T47D (cell line): ENCODE results near the gene ZNF445.
"Not testable (repeated sequence)": the region's sequence is repeated elsewhere in the genome, so short reads cannot be mapped to it uniquely, and the experiment has no call there.

Experiments
- DNase-seq, 2 experiments: peaks; one replicate each; pipeline versions ENCODE4 v3.0.0 to v3.0.0-alpha.2; 2011 to 2012; ENCODE audit warnings: low read depth in 1 of 2, low spot score in 1 of 2
- JUND ChIP-seq: IDR thresholded peaks from 2 replicates; pipeline ENCODE4 v1.6.1; 2012; ENCODE audit warnings: low read depth
- in situ Hi-C: cut with HindIII; loops from 2 replicates; pipeline ENCODE4 v1.10.0; 2016; ENCODE audit warnings: low sequenced_read_pairs, low pct_unique_long_range_greater_than_20kb

ZNF445 gene

DNA sequence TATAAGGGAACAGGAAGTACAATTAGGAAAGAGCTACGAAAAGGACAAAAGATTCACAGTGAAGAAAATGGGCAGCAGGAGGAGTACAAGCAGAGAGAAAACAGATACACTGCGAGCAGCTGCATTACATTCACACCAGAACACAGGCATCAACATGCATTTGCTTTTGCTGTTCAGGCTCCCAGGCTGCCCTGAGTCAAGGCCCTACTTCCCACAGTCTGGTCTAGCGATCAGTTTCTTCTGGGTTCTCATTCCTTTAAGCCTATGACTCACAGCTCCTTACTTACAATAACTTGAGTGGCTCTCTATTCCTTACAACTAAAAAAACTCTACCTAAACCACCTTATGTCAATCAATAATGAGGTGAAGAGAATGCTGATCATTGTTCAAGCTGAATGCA lies 24.5 kb upstream of the ZNF445 start:
- DNase-seq = no peak
- in situ Hi-C loops = no loop called here
- TF ChIP-seq JUND = no peak

DNA sequence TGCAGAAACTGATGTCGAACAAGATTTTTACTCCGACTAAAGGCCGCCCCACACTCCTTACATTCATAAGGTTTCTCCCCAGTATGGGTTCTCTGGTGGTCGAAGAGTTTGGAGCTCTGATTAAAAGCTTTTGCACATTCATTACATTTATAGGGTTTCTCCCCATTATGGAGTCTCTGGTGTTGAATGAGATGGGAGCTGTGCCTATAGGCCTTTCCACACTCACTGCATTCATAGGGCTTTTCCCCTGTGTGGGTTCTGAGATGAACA lies 22.4 kb upstream of the ZNF445 start:
- DNase-seq, in situ Hi-C loops: not testable (repeated sequence)

DNA sequence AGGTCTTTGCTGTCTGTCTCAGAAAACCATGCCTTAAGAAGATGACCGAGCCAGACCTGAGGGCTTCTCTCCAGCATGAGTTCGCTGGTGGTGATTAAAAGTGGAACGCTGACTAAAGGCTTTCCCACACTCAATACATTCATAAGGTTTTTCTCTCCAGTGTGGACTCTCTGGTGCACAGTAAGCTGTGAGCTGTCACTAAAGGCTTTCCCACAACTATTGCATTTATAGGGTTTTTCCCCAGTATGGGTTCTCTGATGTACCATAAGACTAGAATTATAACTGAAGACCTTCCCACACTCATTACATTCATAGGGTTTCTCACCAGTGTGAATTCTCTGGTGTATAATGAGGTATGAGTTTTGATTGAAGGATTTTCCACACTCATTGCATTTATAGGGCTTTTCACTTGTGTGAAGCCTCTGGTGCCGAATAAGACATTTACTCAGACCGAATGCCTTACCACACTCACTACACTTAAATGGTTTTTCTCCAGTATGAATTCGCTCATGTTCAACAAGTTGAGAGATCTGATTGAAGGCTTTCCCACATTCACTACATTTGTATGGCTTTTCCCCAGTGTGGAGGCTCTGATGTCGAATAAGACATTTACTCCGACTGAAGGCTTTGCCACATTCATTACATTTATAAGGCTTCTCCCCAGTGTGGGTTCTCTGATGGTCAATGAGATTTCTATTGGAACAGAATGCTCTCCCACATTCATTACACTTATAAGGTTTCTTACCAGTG lies 21.9 kb upstream of the ZNF445 start:
- no peak for TF ChIP-seq JUND
- in situ Hi-C loops = no loop called here
- DNase-seq = no peak

DNA sequence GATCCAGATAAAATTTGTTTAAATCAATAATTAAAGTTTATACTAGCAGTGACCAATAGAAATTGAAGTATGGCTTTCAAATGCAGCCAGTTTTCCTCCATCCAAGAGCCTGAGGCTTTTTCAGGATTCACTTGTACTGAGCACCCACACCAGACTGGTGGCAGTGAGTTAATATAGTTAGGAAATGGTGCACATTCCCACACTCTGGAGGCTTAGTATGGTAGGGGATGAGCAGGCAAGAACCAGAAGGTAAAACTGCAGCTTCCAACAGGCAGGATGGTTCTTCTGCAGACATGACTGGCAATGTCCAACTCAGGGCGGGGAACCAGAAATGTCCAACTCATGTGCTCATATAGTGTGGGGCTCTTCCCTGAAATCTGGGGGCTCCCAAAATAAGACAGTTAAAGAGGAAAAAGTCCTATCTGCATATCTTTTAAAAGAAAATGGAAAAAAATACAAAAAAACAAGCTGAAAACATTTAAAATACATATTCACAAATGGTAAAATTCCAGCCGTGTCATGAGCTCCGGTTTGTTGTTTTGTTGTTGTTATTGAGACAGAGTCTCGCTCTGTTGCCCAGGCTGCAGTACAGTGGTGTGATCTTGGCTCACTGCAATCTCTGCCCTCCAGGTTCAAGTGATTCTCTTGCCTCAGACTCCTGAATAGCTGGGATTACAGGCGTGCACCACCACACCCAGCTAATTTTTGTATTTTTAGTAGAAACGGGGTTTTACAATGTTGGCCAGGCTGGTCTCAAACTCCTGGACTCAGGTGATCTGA lies 18.4 kb upstream of the ZNF445 start:
- DNase-seq = no peak
- in situ Hi-C loops = no loop called here
- no peak for TF ChIP-seq JUND

DNA sequence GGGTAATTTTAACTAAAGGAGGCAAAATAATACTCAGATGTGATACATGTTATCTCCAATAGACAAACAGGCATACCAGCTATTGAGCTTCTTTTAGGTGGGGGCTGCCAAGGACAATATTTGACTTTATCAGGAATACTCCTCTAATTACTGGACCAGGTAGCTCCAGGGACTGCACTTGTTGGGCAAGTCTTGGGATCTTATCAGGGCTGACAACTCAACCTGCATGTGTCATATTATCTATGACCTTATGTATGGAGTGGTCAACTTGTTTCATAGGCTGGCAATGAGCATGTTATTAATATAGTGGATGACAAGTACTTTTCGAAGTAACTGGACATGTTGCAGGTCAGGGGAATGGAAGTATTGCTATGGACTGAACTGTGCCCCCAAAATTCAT lies 15.0 kb upstream of the ZNF445 start:
- DNase-seq = no peak
- no peak for TF ChIP-seq JUND
- in situ Hi-C loops = no loop called here

DNA sequence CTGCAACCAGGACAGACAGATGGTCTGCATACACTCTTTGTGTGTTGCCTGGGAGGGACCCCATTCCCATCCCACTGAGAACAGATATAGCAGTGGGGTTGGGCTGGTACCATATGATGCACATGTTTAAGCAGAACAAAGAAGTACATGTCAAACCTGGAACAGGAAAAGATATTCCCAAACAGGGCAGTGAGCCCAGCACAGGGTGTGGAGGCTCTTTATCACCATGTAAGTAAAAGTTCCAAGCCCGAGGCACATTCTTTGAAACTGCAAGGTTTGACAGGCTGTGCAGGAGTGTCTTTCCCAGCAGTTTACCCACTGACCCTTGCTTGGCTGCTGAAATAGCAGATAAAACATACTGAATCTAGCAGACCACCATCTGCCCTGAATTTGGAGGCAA lies 5.3 kb upstream of the ZNF445 start:
- in situ Hi-C loops = no loop called here
- no peak for DNase-seq
- TF ChIP-seq JUND = no peak

DNA sequence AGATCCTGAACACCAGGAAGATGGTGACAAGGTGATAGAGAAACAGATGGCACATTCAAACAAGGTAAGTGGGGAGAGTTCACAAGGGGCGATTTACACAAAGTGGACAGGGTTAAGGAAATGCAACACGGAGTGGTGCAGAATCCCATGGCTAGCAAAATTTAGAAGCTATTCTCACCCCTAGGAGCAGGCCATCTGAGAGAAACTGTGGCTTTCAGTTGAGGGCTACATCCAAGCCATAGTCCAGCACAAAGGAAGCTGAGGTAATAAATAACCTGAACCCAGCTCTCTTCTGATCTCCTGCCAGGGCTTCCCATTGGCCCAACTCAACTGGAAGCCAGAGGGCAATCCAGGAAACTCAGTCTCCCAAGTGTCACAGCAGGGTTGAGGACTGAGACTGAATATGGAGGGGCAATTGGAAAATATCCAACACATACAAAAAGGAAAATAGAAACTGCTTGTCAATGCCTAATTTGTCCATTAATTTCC lies 1.2 kb upstream of the ZNF445 start:
- no peak for TF ChIP-seq JUND
- DNase-seq = no peak
- in situ Hi-C loops = no loop called here

DNA sequence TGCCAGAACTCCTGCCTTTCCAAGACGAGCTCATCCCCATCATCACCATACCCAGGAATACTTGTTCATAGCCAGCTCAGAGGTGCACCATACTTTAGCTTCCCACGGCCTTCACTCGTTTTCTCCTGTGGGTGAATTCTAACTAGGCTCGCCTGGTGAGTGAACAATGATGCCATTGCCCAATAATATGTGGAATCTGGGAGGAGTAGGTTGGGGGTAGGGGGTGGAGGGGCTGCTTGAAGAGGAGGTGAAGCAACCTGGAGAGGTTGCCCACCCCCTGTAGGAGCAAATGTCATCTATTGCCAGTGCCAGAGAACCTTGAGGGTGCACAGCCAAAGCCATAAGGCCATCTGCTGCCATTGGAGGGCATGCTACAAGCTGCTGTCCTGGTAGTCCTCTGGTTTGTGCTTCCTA lies 592 bp upstream of the ZNF445 start:
- in situ Hi-C loops = no loop called here
- DNase-seq = no peak
- TF ChIP-seq JUND = no peak

DNA sequence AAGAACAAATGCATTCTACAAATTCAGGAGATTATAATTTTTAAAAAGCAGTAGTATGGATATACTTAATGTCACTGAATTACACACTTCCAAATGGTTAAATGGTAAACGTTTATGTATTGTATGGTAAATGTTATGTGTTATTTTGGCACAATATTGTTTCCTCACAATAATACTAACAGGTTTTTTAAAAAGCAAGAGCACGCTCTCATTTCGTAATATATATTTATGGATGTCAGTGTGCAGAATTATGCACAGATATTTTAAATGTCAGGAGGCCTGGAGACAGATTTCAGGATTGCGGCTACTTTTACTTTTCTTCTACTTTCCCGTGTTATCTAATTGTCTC lies 533 bp downstream of the ZNF445 start:
- TF ChIP-seq JUND = no peak
- no peak for DNase-seq
- in situ Hi-C loops = no loop called here

DNA sequence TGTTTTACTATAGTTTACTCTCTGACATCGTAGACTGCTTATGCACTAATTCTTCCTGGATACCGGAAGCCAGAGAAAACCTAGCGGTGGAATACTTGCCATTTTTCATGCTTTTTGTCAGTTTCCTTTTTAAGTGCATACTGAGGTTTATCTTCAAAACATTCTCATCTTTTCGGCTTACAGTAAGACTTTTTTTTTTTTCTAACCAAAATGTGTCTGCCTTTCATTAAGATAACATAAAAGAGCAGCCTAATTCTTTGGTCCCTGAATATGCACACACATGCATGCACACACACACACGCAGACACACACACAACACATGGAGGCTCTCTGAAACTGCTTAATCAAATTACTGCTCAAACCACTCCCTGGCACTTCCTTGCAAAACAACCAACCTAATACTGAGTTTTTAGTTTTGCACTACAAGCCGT lies 1.3 kb downstream of the ZNF445 start:
- no peak for DNase-seq
- in situ Hi-C loops = no loop called here

DNA sequence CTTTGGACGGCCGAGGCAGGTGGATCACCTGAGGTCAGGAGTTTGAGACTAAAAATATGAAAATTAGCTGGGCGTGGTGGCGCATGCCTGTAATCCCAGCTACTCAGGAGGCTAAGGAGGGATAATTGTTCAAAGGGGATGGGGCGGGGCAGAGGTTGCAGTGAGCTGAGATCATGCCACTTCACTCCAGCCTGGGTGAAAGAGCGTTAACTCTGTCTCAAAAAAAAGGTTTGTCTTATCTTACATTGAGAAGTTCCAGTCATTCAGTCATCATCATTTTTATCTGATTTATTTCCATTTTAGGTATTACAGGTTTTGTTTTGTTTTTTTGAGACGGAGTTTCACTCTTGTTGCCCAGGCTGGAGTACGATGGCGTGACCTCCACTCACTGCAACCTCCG lies 2.6 kb downstream of the ZNF445 start:
- DNase-seq, in situ Hi-C loops: not testable (repeated sequence)

More for the DNA sequence above, 1.3 kb downstream of the ZNF445 start:
- no peak for TF ChIP-seq JUND

DNA sequence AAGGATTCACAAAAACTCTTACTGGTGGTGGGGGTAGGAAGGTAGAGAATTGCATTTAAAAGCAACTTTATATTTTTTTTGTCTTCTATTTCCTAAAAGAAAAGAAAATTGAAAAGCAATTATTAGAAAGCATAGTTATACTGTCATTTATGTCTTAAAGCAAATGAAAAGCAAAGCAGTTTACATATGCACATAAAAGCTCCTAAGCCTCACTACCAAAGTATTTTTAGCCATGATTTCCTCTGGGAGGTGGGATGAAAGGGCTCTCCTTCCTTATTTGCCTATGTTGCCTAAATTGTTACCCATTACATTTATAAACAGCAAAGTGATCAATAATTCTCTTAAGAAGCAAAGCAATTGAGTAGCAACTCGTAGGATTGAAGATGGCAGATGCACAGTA lies 7.0 kb downstream of the ZNF445 start:
- TF ChIP-seq JUND = no peak
- no peak for DNase-seq
- in situ Hi-C loops = no loop called here

DNA sequence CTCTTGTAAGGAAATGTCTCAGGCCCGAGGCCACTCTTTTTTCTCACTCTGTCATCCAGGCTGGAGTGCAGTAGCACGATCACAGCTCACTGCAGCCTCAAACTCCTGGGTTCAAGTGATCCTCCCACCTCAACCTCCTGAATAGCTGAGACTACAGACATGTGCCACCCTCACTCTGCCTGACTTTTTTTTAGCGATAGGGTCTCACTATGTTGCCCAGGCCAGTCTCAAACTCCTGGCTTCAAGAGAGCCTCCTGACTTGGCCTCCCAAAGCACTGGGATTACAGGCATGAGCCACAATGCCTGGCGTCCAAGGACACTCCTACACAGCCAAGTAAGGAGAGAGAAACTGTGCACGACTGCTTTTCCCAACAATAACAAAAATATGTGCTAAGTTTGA lies 7.6 kb downstream of the ZNF445 start:
- DNase-seq = no peak
- no peak for TF ChIP-seq JUND
- in situ Hi-C loops = no loop called here
